NCI-H2196 treated with DMSO at 0.1 percent for 48 hours (cell line): Measurements from ENCODE around the gene TKTL1.
"Not testable (repeated sequence)": the region's sequence is repeated elsewhere in the genome, so short reads cannot be mapped to it uniquely, and the experiment has no call there.

Source experiments
- DNase-seq: peaks from one replicate; lab custom pipeline; 2025; ENCODE audit not compliant: unreplicated experiment; lab: John Stamatoyannopoulos, UW

TKTL1 gene

DNA sequence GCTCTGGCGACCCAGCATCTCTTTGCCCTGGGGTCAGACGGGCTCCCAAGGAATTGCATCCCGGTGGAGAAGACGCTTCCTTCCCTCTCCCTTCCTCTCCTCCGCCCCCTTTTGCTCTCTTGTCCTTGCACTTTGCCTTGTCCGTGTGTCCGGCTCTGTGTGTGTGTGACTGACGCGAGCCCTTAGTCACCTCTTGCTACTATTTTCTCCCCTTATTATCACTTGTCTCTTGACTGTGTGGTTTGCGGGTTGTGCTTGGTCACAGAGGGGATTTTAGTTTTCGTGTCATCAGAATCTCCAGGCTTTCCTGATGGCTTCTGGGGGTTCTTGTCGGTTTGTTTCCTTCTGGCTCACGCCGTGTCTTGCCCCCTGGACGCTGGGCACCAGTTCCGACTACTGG, 47.5 kb downstream of the TKTL1 start:
- not testable (repeated sequence) for DNase-seq

DNA sequence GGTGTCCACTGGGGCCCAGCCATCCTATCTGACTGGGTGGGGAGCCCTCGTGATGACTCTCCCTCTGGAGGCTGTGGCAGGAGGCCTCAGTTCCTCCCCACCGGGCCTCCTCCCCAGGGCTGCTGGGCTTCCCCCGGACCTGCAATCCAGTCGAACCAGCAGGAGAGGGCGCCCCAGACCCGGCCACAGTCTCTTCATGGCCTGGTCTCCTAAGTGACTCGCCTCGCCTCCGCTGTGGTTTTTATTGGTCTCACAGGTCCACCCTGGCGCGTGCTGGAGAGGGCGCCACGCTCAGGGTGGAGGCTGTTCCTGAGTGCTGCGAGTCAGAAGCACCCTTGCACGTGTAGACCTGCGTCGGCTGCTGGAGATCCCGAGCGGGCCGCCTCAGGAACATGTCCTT, 48.0 kb downstream of the TKTL1 start:
- not testable (repeated sequence) for DNase-seq

DNA sequence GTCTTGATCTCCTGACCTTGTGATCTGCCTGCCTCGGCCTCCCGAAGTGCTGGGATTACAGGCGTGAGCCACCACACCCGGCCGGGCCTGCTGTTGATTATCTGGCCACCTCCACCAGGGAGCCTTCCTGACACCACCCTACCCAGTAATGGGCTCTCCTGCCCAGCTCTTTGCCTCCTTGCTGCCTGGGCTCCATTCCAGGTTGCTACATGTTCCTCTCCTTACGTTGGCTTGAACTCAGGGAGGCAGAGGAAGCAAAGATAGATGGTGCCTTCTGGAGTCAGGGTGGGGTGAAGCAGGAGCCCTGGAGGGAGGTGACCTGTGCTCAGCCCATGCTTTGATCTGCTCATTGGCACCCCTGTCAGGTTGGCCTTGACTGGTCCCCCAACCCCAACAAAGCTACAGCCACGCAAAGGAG, 52.5 kb downstream of the TKTL1 start:
- DNase-seq: no peak

DNA sequence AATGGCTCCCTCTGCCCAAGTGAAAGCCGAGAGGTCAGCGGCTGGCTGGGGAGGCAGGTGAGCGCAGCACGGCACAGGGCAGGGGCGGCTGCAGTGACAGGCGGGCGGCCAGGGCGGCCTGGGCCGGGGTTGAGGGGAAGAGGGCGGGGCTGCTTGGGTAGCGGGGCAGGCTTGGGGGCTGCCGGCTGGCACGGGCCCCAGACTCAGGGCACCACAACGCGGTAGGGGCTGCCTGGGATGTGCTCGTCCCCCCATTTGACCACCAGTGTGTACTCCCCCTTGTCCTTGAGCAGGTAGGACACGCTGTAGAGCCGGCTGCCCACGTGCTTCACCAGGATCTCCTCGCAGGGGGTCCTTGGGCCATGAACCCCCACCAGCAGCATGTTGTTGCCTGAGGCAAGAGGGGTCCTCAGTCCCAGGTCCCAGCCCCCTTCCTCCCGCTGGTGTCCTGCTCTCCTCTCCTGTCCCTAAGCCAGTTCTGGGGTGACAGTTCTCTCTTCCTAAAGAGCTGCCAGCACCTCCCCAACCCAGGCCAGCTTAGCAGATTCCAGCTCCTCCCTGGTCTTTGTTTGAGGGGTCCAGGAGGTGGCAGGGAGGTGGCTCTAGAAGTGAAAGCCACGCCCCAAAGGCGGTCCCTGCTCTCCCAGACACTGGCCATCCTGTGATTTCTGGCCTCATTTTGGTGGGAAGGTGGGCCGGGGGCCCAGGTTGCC, 53.2 kb downstream of the TKTL1 start:
- DNase-seq: no peak

- no peak for DNase-seq
Observed at GRCh38 chrX:154349359-154349935, 53.9 kb downstream of the TKTL1 start.

DNA sequence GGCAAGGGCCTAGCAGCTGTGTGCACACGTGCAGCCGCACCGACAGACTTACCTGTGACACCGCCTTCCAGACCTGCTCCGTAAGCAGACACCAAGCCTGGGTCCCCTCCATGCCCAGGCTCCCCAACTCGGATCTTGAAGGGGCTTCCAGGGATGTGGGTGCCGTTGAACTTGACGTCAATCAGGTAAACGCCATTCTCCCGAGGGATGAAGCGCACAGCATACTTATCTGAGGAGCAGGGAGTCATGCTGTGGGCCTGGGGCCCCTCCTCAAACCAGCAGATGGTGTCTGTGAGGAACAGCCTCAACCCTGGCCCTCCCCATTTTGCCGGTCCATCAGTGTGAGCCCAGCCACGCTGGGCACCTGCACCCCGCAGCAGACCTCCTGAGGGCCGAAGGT, 54.4 kb downstream of the TKTL1 start:
- DNase-seq: no peak

- DNase-seq: no peak
Observed at GRCh38 chrX:154350429-154351182, 55.0 kb downstream of the TKTL1 start.

- DNase-seq: no peak
Observed at GRCh38 chrX:154351183-154352011, 55.8 kb downstream of the TKTL1 start.

DNA sequence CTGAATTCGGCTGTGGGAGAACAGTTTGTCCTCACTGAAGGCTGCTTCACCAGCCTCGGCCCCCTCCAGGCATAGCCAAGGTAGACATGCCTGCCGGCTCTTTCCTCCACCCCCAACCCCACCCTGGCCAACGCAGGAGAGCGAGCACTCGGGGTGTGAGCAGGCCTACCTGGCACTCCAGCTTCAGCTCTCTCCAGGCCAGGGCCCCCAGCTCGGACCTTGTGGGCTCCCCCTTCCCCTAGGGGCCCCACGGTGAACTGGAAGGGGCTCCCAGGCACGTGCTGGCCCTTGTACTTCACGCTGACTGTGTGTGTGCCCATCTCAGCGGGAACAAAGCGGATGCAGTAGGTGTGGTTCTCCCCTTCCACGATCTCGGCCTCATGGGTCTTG, 56.4 kb downstream of the TKTL1 start:
- no peak for DNase-seq

- no peak for DNase-seq
Observed at GRCh38 chrX:154352466-154352865, 56.9 kb downstream of the TKTL1 start.

DNA sequence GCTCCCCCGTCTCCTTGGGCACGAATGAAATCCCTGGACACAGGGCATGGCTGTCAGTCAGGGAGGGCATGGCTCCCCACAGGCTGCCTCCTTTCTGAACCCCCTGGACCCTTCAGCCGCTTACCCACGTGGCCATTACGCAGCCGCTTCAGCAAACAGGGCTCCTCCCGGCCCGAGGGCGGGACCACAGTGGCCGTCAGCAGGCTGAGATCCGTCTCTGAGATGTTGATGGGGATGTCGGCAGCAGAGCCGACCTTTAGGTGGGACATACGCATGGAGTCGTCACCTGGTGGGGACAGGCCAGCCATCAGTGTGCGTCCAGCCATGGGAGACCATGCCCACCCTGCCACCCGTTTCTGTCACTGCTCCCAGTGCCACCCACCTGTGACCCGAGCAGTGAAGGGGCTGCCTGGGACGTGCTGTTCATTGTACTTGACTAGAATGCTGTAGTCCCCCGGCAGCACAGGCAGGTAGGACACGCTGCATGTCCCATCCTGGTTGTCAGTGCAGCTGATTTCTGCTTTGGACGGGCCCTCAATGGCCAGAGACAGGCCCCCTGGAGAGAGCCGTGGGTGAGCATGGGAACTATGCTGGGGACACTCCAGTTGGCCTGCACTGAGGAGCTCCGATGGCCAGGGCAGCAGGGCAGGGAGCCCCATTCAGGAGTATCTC, 57.7 kb downstream of the TKTL1 start:
- DNase-seq: no peak

GRCh38 chrX:154354013-154354412, 58.4 kb downstream of the TKTL1 start:
- DNase-seq: no peak

- no peak for DNase-seq
Observed at GRCh38 chrX:154354516-154354915, 58.9 kb downstream of the TKTL1 start.

DNA sequence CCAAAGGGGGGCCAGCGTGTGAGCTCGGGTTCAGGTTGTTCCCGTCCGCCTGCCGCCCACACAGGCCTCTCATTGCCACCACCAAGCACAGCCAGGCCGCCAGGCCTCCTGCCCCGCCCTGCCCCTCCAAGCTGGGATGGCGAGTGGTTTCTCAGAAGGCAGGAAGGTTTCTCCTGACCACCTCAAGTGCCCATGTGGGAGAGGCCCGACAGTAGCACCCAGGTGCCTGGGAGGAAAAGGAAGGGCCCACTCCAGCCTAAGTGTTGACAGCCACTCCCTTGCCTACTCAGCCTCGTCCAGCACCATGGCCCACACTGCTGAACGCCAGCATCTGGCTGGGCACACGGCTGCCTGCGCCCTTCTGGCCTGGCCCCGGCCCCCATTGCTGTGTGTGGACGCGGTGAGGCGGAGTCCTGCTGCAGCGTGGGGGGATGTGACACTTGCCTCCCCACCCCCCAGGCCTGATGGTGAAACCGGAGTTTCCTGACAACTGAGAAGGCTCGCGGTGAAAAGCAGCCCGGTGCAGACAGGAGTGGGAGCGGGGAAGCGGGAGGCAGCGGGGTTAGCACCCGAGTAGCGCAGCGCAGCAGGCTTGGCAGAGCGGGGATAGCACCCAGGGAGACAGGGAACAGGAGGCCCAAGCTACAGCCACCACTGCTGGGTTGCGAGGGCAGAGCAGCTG, 59.6 kb downstream of the TKTL1 start:
- DNase-seq: no peak

DNA sequence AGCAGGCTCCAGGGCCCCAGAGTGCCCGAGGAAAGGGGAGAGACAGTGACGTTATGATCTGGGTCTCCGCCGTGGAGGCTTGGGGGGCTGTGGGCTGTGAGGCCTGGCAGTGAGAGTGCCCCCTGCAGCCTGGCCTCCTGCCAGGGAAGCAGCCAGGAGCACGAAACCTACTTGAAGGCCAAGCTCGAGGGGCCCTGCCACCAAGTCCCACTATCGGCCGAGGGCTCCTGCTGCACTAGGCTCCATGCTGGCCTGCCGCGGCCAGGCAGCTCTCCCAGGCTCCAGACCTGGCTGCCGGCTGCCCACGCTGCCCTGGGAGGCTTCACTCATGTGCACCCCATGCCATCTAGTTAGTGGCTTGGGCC, 60.2 kb downstream of the TKTL1 start:
- DNase-seq: no peak

GRCh38 chrX:154356596-154356995, 61.0 kb downstream of the TKTL1 start:
- DNase-seq: no peak

- no peak for DNase-seq
Observed at GRCh38 chrX:154357205-154357604, 61.6 kb downstream of the TKTL1 start.

DNA sequence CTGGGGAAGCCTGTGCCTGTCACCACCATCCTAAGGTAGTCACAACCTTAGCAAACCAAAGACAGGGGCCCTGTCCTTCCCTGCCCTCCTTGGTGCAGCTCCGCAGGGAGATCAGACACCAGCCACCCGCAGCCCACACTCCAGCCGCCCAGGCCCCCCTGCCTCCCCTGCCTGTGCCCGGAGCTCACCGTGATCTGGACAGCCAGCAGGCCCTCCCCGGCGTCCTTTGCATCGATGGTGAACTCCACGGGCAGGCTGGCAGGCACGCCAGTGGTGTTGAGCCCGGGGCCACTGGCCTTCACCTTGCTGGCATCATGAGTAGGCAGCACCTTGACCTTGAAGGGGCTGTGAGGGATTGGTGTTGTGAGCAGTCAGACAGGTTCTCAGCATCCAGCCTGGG, 62.4 kb downstream of the TKTL1 start:
- DNase-seq: no peak

GRCh38 chrX:154358829-154359228, 63.2 kb downstream of the TKTL1 start:
- no peak for DNase-seq

GRCh38 chrX:154359362-154360154, 64.0 kb downstream of the TKTL1 start:
- no peak for DNase-seq
